HG02610 (cell line): ENCODE data around the gene DENND4A.
"Not testable (repeated sequence)": the region's sequence is repeated elsewhere in the genome, so short reads cannot be mapped to it uniquely, and the experiment has no call there.

Experiments used
- ATAC-seq: cut with Tn5 transposase; IDR thresholded peaks from one replicate; pipeline ENCODE4 v1.9.1; 2021; ENCODE audit warnings: mild to moderate bottlenecking, moderate library complexity; ENCODE audit not compliant: unreplicated experiment

The DENND4A gene

GRCh38 chr15:65761210-65761926, 30.7 kb downstream of the DENND4A start:
- ATAC-seq: peak; percentile 56

GRCh38 chr15:65759441-65759840, 32.7 kb downstream of the DENND4A start:
- no peak for ATAC-seq

GRCh38 chr15:65758242-65758641, 33.9 kb downstream of the DENND4A start:
- ATAC-seq: no peak

- no peak for ATAC-seq
Observed at GRCh38 chr15:65757256-65757655, 34.8 kb downstream of the DENND4A start.

GRCh38 chr15:65752151-65752700, 39.9 kb downstream of the DENND4A start:
- ATAC-seq: no peak

- no peak for ATAC-seq
Observed at GRCh38 chr15:65751431-65751830, 40.7 kb downstream of the DENND4A start.

GRCh38 chr15:65747265-65747664, 44.8 kb downstream of the DENND4A start:
- no peak for ATAC-seq

- no peak for ATAC-seq
Observed at GRCh38 chr15:65743637-65744252, 48.3 kb downstream of the DENND4A start.

- no peak for ATAC-seq
Observed at GRCh38 chr15:65740148-65740547, 51.9 kb downstream of the DENND4A start.

- ATAC-seq: no peak
Observed at GRCh38 chr15:65738649-65739048, 53.4 kb downstream of the DENND4A start.

GRCh38 chr15:65733599-65733998, 58.5 kb downstream of the DENND4A start:
- not testable (repeated sequence) for ATAC-seq

- no peak for ATAC-seq
Observed at GRCh38 chr15:65732698-65733097, 59.4 kb downstream of the DENND4A start.

GRCh38 chr15:65731926-65732325, 60.2 kb downstream of the DENND4A start:
- no peak for ATAC-seq

GRCh38 chr15:65730549-65731172, 61.4 kb downstream of the DENND4A start:
- ATAC-seq: no peak

- no peak for ATAC-seq
Observed at GRCh38 chr15:65724464-65725215, 67.5 kb downstream of the DENND4A start.

GRCh38 chr15:65723876-65724275, 68.2 kb downstream of the DENND4A start:
- no peak for ATAC-seq

- no peak for ATAC-seq
Observed at GRCh38 chr15:65722191-65722590, 69.9 kb downstream of the DENND4A start.

- no peak for ATAC-seq
Observed at GRCh38 chr15:65712415-65712814, 79.7 kb downstream of the DENND4A start.

GRCh38 chr15:65695081-65695480, 97.0 kb downstream of the DENND4A start:
- no peak for ATAC-seq

GRCh38 chr15:65690778-65691177, 101.3 kb downstream of the DENND4A start:
- ATAC-seq: no peak

GRCh38 chr15:65690173-65690572, 101.9 kb downstream of the DENND4A start:
- no peak for ATAC-seq
